K562 (cell line): ENCODE data around the gene NFKB2. TPM values are rescaled to one million over a fixed set of nuclear protein-coding genes. Genes with fewer than 3 reads are reported as not detected.

ENCODE experiments used
- ATAC-seq: fragments of 200-7000 bp; cut with Tn5 transposase; 3 replicates; pipeline ENCODE4 v1.9.1; 2020; ENCODE audit warnings: moderate library complexity
- BruUV-seq: library from RNA; stranded (reverse); fragments of 400-500 nt; replicated peaks from 2 replicates; lab custom pipeline; 2021; lab: Mats Ljungman, UMichigan
- CTCF ChIA-PET: fragments of 300-600 bp; formaldehyde crosslinking; extraction: SDS; loops from one replicate; lab custom pipeline; 2021; ENCODE audit warnings: low intra/inter-chr PET ratio; lab: Yijun Ruan, JAX
- POLR2A ChIA-PET: fragments of 300-600, 350-650 bp; sonication (Branson Sonifier 250); formaldehyde crosslinking; extraction: SDS; loops from one replicate; lab custom pipeline; 2021; ENCODE audit warnings: antibody characterized with exemption, inconsistent platforms; lab: Yijun Ruan, JAX
- DNase-seq, 4 experiments: peaks; one replicate each; pipeline versions ENCODE4 v3.0.0 to v3.0.0-alpha.2; 2011 to 2018; ENCODE audit warnings: low spot score in 3 of 4, mixed read lengths in 3 of 4; ENCODE audit errors: extremely low read depth in 1 of 4
- FAIRE-seq: peaks from 2 replicates; lab custom pipeline; 2011; peaks lifted over from hg19 to GRCh38; lab: Jason Lieb, UNC
- H2AFZ ChIP-seq: 2 replicates; pipeline ENCODE4 v1.6.0; 2011; ENCODE audit warnings: low read depth, low read length, control low read depth, inconsistent platforms
- H3K27ac ChIP-seq: fragments of 200-600 bp; 3 replicates; pipeline ENCODE4 v1.8.0; 2011; ENCODE audit warnings: low read depth, mild to moderate bottlenecking, control low read depth, inconsistent platforms, low read length, moderate library complexity, mixed read lengths; ENCODE audit errors: extremely low read depth
- H3K27me3 ChIP-seq, 2 experiments: fragments of 300-600 bp in 1 of 2; 2 replicates in 1 of 2; 3 replicates in 1 of 2; pipeline versions ENCODE4 v1.6.0 to v1.8.0; 2011; ENCODE audit warnings: inconsistent platforms in 2 of 2, low read length in 2 of 2, mild to moderate bottlenecking in 1 of 2, mixed read lengths in 1 of 2, moderate library complexity in 1 of 2; ENCODE audit not compliant: control insufficient read depth in 2 of 2, insufficient read depth in 2 of 2
- H3K36me3 ChIP-seq: fragments of 300-600 bp; 3 replicates; pipeline ENCODE4 v1.8.0; 2011; ENCODE audit warnings: mild to moderate bottlenecking, low read length, inconsistent platforms; ENCODE audit not compliant: control insufficient read depth, insufficient read depth
- H3K4me1 ChIP-seq, 2 experiments: fragments of 200-600 bp in 1 of 2; replicated peaks in 1 of 2; 2 replicates in 1 of 2; 3 replicates in 1 of 2; pipeline versions ENCODE4 v1.5.1 to v1.8.0; 2011; ENCODE audit warnings: inconsistent platforms in 2 of 2, low read length in 2 of 2, mild to moderate bottlenecking in 1 of 2, mixed read lengths in 1 of 2, moderate library complexity in 1 of 2; ENCODE audit not compliant: control insufficient read depth in 2 of 2, insufficient read depth in 2 of 2
- H3K4me2 ChIP-seq: 2 replicates; pipeline ENCODE4 v1.6.1; 2011; ENCODE audit warnings: low read length, control low read depth, inconsistent platforms, mixed read lengths; ENCODE audit not compliant: insufficient read depth
- H3K4me3 ChIP-seq: fragments of 200-600 bp; sonication (generic), shearing (Covaris generic); 2 replicates; pipeline ENCODE4 v1.5.1; 2016; ENCODE audit warnings: control low read depth, inconsistent platforms
- H3K79me2 ChIP-seq: fragments of 200-600 bp; 3 replicates; pipeline ENCODE4 v1.8.0; 2011; ENCODE audit warnings: low read length, inconsistent platforms; ENCODE audit not compliant: control insufficient read depth, insufficient read depth
- H3K9ac ChIP-seq, 2 experiments: 2 replicates each; pipeline versions ENCODE4 v1.6.0 to v1.6.1; 2011; ENCODE audit warnings: low read depth in 2 of 2, low read length in 2 of 2, control low read depth in 1 of 2, inconsistent platforms in 1 of 2, mild to moderate bottlenecking in 1 of 2, mixed read lengths in 1 of 2; ENCODE audit not compliant: insufficient read depth in 1 of 2
- H3K9me1 ChIP-seq: one replicate; pipeline ENCODE4 v1.6.0; 2011; ENCODE audit warnings: inconsistent platforms, mild to moderate bottlenecking, low read length, moderate library complexity; ENCODE audit not compliant: control insufficient read depth, insufficient read depth
- H3K9me3 ChIP-seq: replicated peaks from 2 replicates; pipeline ENCODE4 v1.5.1; 2011; ENCODE audit warnings: low read depth, low read length, inconsistent platforms; ENCODE audit not compliant: control insufficient read depth, insufficient read depth
- H4K20me1 ChIP-seq: replicated peaks from 2 replicates; pipeline ENCODE4 v1.6.1; 2011; ENCODE audit warnings: low read length, inconsistent platforms, mixed read lengths; ENCODE audit not compliant: control insufficient read depth, insufficient read depth
- NCOA2 ChIP-seq, 2 experiments: fragments of 450-650 bp; IDR thresholded peaks; 2 replicates each; pipeline ENCODE4 v1.6.1; 2018; ENCODE audit warnings: mild to moderate bottlenecking in 2 of 2, moderate library complexity in 1 of 2; ENCODE audit not compliant: partially characterized antibody in 2 of 2
- OTX1 ChIP-seq: fragments of 450-650 bp; formaldehyde crosslinking; IDR thresholded peaks from 2 replicates; pipeline ENCODE4 v1.4.0; 2022; ENCODE audit warnings: mild to moderate bottlenecking
- PCBP1 ChIP-seq: fragments of 200-400 bp; formaldehyde crosslinking; IDR thresholded peaks from 2 replicates; pipeline ENCODE4 v1.6.1; 2018; ENCODE audit warnings: mild to moderate bottlenecking, low read depth, low read length; ENCODE audit not compliant: poor library complexity, severe bottlenecking
- POLR2G ChIP-seq: fragments of 200-400 bp; formaldehyde crosslinking; IDR thresholded peaks from 2 replicates; pipeline ENCODE4 v1.6.1; 2017; ENCODE audit warnings: low read depth, mild to moderate bottlenecking, antibody characterized with exemption, low read length, moderate library complexity
- TBL1XR1 ChIP-seq, 2 experiments: IDR thresholded peaks; 2 replicates each; pipeline ENCODE4 v1.6.1; 2012; ENCODE audit warnings: improper control_type of control experiment in 2 of 2, low read length in 2 of 2, mild to moderate bottlenecking in 1 of 2
- WGBS: fragments of 100-300 bp; shearing (Covaris generic); methylation state at CpG from one replicate; pipeline ENCODE4 v1.1.6; 2016; ENCODE audit warnings: low coverage, mixed read lengths; ENCODE audit not compliant: insufficient coverage; ENCODE audit errors: missing lambda C conversion rate; 5-methylcytosine and 5-hydroxymethylcytosine counted together
- in situ Hi-C: fragments of 300-500 bp; cut with MboI; formaldehyde crosslinking; loops from 4 replicates; pipeline ENCODE4 v1.15.0; 2018; ENCODE audit warnings: inconsistent platforms, mixed read lengths
- intact Hi-C: fragments of 100-400 bp; cut with micrococcal nuclease; formaldehyde crosslinking; loops from 2 replicates; pipeline ENCODE4 v1.14.2; 2022
- polyA plus RNA-seq, 8 experiments: library from polyadenylated mRNA; depleted of rRNA in 4 of 8; stranded (reverse) in 5 of 8; unstranded in 3 of 8; fragments of >200 nt; fragmentation: Nextera tagmentation in 2 of 8; fragmentation: Illumina TruSeq in 1 of 8; extraction: Ambion mirVana in 2 of 8; extraction: Trizol in 1 of 8; gene quantifications; 2 replicates each; pipeline versions ENCODE4 v1.2.1 to v1.2.3, GENCODE V29; 2011 to 2014; ENCODE audit warnings: inconsistent platforms in 1 of 8, missing spikeins in 1 of 8
- total RNA-seq, 7 experiments: library from RNA; depleted of rRNA in 6 of 7; stranded (reverse); fragments of >200 nt in 6 of 7; fragmentation: Illumina TruSeq in 2 of 7; extraction: Trizol in 2 of 7; gene quantifications; 2 replicates each; pipeline versions ENCODE4 v1.2.1 to v1.2.3, GENCODE V29; 2011 to 2021; ENCODE audit warnings: low replicate concordance in 1 of 7
- TF ChIP-seq, protein P1 (sequence below), 2 experiments: fragments of 250-450 bp in 1 of 2; fragments of 450-650 bp in 1 of 2; sonication (Bioruptor Pico) in 1 of 2; IDR thresholded peaks; 2 replicates each; pipeline versions ENCODE4 v1.6.1 to v1.8.0; 2016 to 2021; ENCODE audit warnings: mild to moderate bottlenecking in 2 of 2, moderate library complexity in 2 of 2, missing compliant biosample characterization in 1 of 2, missing genetic modification characterization in 1 of 2
- TF ChIP-seq, protein P2 (sequence below): fragments of 150-350 bp; conservative IDR thresholded peaks from 2 replicates; pipeline ENCODE4 v1.6.1; 2014; ENCODE audit warnings: low read length
- TF ChIP-seq, protein P3 (sequence below): fragments of 250-450 bp; sonication (Bioruptor Pico); IDR thresholded peaks from 2 replicates; pipeline ENCODE4 v1.8.0; 2022; ENCODE audit warnings: inconsistent platforms

Gene NFKB2
- total and polyA plus RNA-seq, 9 of the 15 experiments (the other 6 are each of a cell fraction or from before 2014, with no cell fraction given): 0.07 to 20.3 (median 7.9) TPM

DNA sequence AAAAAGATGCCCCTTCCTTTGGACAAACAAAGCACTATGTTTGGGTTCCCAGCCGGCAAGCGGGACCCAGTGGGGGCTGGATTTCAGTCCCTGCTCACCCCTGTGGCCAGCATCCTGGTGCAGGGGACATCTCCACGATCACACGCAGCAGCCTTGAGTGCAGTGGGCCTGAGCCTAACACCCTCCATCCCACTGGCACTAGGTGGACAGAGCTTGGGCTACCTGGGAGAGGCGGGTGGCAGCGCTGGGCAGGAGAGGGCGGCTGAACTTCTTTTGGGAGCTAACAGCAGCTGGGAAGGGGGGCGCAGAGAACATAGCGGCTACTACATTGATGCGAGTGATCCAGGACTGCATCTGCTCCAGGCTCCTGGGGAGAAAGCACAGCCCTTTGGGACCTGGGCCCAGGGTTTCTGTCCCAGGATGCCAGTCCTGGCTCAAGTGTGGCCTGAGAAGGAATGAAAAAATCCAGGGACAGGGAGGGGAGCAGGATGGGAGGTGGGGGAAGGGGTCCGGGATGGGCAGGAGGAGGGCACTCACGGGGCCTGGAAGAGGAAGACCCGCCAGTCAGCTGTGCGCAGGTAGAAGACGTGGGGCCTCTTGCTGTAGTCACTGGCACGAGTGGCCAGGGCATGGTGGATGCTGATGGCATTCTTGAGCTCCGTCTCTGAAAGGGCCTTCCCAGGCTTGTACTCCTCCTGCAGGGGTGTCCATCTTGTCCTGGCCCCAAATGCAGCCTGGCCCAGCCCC, 9.0 kb downstream of the NFKB2 start:
- POLR2A ChIA-PET: interaction anchor here (0.5 to 2.4 kb wide), 4 partner anchors 16 to 245 kb away, joined by 3 to 8 read pairs (median 3); partner anchors contain the start of gene FBXL15
- CTCF ChIA-PET: no interaction called here

DNA sequence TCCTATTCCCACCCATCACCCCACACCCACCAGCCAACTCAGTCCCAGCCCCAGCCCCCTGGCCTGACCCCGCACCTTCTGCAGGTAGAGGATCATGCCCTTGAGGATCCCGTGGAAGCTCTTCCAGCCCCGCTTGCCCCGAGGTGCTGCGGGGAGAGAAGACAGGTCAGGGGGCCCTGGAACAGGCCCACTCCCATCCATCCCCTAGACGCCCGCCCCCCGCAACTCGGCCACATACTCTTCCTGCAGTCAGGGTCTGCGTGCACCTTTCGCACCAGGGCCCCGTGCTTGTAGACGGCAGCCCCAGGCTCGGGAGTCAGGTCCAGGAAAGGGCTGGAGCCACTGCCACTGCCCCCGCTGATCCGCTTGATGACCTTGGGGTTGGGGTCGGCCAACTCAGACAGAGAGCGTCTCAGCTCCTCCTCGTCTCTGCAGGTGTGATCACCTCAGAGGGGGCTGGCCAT, 9.6 kb downstream of the NFKB2 start:
- WGBS: 48% methylated on average over 12 of the region's 19 CpGs
- no peak for TF ChIP-seq NCOA2 (IDR thresholded peaks at IDR 0.05; ENCODE audit: partially characterized antibody in 2 of 2)
- TF ChIP-seq, protein P1, sequence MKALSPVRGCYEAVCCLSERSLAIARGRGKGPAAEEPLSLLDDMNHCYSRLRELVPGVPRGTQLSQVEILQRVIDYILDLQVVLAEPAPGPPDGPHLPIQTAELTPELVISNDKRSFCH (CRISPR knock-in tag; IDR thresholded peaks at IDR 0.05): no peak
- TF ChIP-seq, protein P1 (tag; IDR thresholded peaks at IDR 0.05): no peak
- TF ChIP-seq, protein P2, sequence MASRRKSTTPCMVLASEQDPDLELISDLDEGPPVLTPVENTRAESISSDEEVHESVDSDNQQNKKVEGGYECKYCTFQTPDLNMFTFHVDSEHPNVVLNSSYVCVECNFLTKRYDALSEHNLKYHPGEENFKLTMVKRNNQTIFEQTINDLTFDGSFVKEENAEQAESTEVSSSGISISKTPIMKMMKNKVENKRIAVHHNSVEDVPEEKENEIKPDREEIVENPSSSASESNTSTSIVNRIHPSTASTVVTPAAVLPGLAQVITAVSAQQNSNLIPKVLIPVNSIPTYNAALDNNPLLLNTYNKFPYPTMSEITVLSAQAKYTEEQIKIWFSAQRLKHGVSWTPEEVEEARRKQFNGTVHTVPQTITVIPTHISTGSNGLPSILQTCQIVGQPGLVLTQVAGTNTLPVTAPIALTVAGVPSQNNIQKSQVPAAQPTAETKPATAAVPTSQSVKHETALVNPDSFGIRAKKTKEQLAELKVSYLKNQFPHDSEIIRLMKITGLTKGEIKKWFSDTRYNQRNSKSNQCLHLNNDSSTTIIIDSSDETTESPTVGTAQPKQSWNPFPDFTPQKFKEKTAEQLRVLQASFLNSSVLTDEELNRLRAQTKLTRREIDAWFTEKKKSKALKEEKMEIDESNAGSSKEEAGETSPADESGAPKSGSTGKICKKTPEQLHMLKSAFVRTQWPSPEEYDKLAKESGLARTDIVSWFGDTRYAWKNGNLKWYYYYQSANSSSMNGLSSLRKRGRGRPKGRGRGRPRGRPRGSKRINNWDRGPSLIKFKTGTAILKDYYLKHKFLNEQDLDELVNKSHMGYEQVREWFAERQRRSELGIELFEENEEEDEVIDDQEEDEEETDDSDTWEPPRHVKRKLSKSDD: no peak
- peak; percentile 68 for TF ChIP-seq POLR2G
- TF ChIP-seq, protein P3, sequence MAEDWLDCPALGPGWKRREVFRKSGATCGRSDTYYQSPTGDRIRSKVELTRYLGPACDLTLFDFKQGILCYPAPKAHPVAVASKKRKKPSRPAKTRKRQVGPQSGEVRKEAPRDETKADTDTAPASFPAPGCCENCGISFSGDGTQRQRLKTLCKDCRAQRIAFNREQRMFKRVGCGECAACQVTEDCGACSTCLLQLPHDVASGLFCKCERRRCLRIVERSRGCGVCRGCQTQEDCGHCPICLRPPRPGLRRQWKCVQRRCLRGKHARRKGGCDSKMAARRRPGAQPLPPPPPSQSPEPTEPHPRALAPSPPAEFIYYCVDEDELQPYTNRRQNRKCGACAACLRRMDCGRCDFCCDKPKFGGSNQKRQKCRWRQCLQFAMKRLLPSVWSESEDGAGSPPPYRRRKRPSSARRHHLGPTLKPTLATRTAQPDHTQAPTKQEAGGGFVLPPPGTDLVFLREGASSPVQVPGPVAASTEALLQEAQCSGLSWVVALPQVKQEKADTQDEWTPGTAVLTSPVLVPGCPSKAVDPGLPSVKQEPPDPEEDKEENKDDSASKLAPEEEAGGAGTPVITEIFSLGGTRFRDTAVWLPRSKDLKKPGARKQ (CRISPR knock-in tag): no peak
- no peak for TF ChIP-seq TBL1XR1 (IDR thresholded peaks at IDR 0.05; ENCODE audit: low read length in 2 of 2)

More for the DNA sequence above, 9.0 kb downstream of the NFKB2 start:
- Histone ChIP-seq H3K27me3 (peaks cover 3 to 16% of the 10 kb centered on the region in 2 experiments; a peak in 3 of 5 replicates), H3K4me2 (no peak overlapping the region), H3K9me3 (no peaks in the 10 kb centered on the region), H3K36me3 (0 out of 3 replicates have a peak, but pooled peaks cover 4% of the 10 kb centered on the region)
- no TSS peak for BruUV-seq
- DNase-seq (no peak), FAIRE-seq (no peak)
- intact Hi-C loops: no loop called here
- TF ChIP-seq OTX1 (no peak), PCBP1 (peak; percentile 9)
- TF ChIP-seq, all 486 proteins: peak for 1
- H2AFZ ChIP-seq: no peak overlapping the region
- no peaks in the 10 kb centered on the region for H4K20me1 ChIP-seq
- no peak overlapping the region for H3K9ac ChIP-seq
- 58% methylated on average over 7 of the region's 17 CpGs for WGBS
- H3K27ac ChIP-seq: no peak overlapping the region
- H3K4me3 ChIP-seq: no peak overlapping the region
- ATAC-seq: no peak
- in situ Hi-C loops: no loop called here
- peaks cover 6 to 53% of the 10 kb centered on the region in 2 experiments; a peak in 4 of 5 replicates for H3K4me1 ChIP-seq
- H3K79me2 ChIP-seq: no peaks in the 10 kb centered on the region
- no peaks in the 10 kb centered on the region for H3K9me1 ChIP-seq

More for the DNA sequence above, 9.6 kb downstream of the NFKB2 start:
- FAIRE-seq: no peak
- DNase-seq: no peak
- no peak overlapping the region for H3K4me2 ChIP-seq
- POLR2A ChIA-PET: interaction anchor here (1.6 to 2.4 kb wide), 2 partner anchors 15 to 19 kb away, joined by 3 to 8 read pairs; partner anchors contain the start of gene FBXL15
- H2AFZ ChIP-seq: no peak overlapping the region
- H3K79me2 ChIP-seq: no peaks in the 10 kb centered on the region
- BruUV-seq: no TSS peak
- no peak overlapping the region for H3K4me3 ChIP-seq
- H3K36me3 ChIP-seq: 0 out of 3 replicates have a peak, but pooled peaks cover under 1% of the 10 kb centered on the region
- H3K9me1 ChIP-seq: no peaks in the 10 kb centered on the region
- no peak for ATAC-seq
- CTCF ChIA-PET: no interaction called here
- H3K4me1 ChIP-seq: peaks cover 3 to 49% of the 10 kb centered on the region in 2 experiments; a peak in 4 of 5 replicates
- H3K27me3 ChIP-seq: peaks cover 8 to 22% of the 10 kb centered on the region in 2 experiments; a peak in 3 of 5 replicates
- H3K9me3 ChIP-seq: no peaks in the 10 kb centered on the region
- H3K9ac ChIP-seq: peak overlapping the region in 1 of 2 experiments; percentile 35; a peak in 1 of 4 replicates
- intact Hi-C loops (no loop called here), in situ Hi-C loops (no loop called here)
- no peaks in the 10 kb centered on the region for H4K20me1 ChIP-seq
- no peak overlapping the region for H3K27ac ChIP-seq
